ENCODE measurements around the gene TNRC18.

TNRC18 gene

GRCh38 chr7:5349437-5350173, 74.0 kb downstream of the TNRC18 start:
- H3K36me3 ChIP-seq (ENCODE audit: control insufficient read depth in 1 of 2, insufficient read depth in 2 of 2, low read depth in 1 of 2, low read length in 2 of 2), result peaks cover 50 to 85% of the 10 kb centered on the region in 2 experiments
- H3K4ac ChIP-seq (ENCODE audit: low read depth in 1 of 2, low read length in 2 of 2), result no peak overlapping the region
- 80% methylated on average over 28 of the region's 34 CpGs for WGBS
- no peak overlapping the region for H2AFZ ChIP-seq (ENCODE audit: low read depth, low read length)
- H3K27me3 ChIP-seq (ENCODE audit: control insufficient read depth in 1 of 2, insufficient read depth in 1 of 2, low read length in 2 of 2), result no peaks in the 10 kb centered on the region
- H4K91ac ChIP-seq (ENCODE audit: low read length), result no peak overlapping the region
- peaks cover 60% of the 10 kb centered on the region for H3K79me1 ChIP-seq (replicated peaks; ENCODE audit: low read length, poor library complexity, severe bottlenecking)
- H2BK120ac ChIP-seq (ENCODE audit: low read depth, low read length), result no peak overlapping the region
- no peak overlapping the region for H3K27ac ChIP-seq (ENCODE audit: low read length, poor library complexity, severe bottlenecking)
- no peak for DNase-seq
- H3K14ac ChIP-seq (ENCODE audit: low read length in 2 of 2), result no peak overlapping the region
- H3K9ac ChIP-seq (ENCODE audit: low read length), result no peak overlapping the region
- H2BK15ac ChIP-seq (ENCODE audit: low read depth, poor library complexity, severe bottlenecking), result no peak overlapping the region
- H3K4me2 ChIP-seq (ENCODE audit: low read length, poor library complexity, severe bottlenecking), result no peak overlapping the region
- no peak overlapping the region for H3K18ac ChIP-seq (ENCODE audit: low read depth in 1 of 2, low read length in 2 of 2)
- H4K8ac ChIP-seq (ENCODE audit: low read length), result peak overlapping the region; percentile 22
- no peak overlapping the region for H3K4me3 ChIP-seq (ENCODE audit: insufficient read depth in 1 of 2, low read depth in 1 of 2, low read length in 2 of 2)
- peak overlapping the region in 1 of 2 experiments; percentile 23 for H3K23ac ChIP-seq (ENCODE audit: low read length in 2 of 2)
- H3K9me3 ChIP-seq (ENCODE audit: control insufficient read depth, low read length), result no peaks in the 10 kb centered on the region
- no peak overlapping the region for H2BK12ac ChIP-seq (ENCODE audit: low read length in 2 of 2)
- H3K4me1 ChIP-seq (ENCODE audit: control insufficient read depth, insufficient read depth, low read depth, low read length), result peaks cover 7% of the 10 kb centered on the region
- H2BK5ac ChIP-seq (ENCODE audit: low read depth, low read length, poor library complexity, severe bottlenecking), result no peak overlapping the region
- no peak overlapping the region for H2AK5ac ChIP-seq (ENCODE audit: low read length, severe bottlenecking)

GRCh38 chr7:5349005-5349380, 74.6 kb downstream of the TNRC18 start:
- Histone ChIP-seq H3K36me3 (ENCODE audit: control insufficient read depth in 1 of 2, insufficient read depth in 2 of 2, low read depth in 1 of 2, low read length in 2 of 2) (peaks cover 56 to 85% of the 10 kb centered on the region in 2 experiments), H3K23ac (ENCODE audit: low read length in 2 of 2) (no peak overlapping the region), H3K4ac (ENCODE audit: low read depth in 1 of 2, low read length in 2 of 2) (no peak overlapping the region), H4K91ac (ENCODE audit: low read length) (no peak overlapping the region), H3K4me1 (ENCODE audit: control insufficient read depth, insufficient read depth, low read depth, low read length) (peaks cover 4% of the 10 kb centered on the region), H2BK120ac (ENCODE audit: low read depth, low read length) (no peak overlapping the region), H3K9me3 (ENCODE audit: control insufficient read depth, low read length) (no peaks in the 10 kb centered on the region), H2BK12ac (ENCODE audit: low read length in 2 of 2) (no peak overlapping the region), H3K27ac (ENCODE audit: low read length, poor library complexity, severe bottlenecking) (no peak overlapping the region), H2AK5ac (ENCODE audit: low read length, severe bottlenecking) (no peak overlapping the region), H3K9ac (ENCODE audit: low read length) (no peak overlapping the region), H3K27me3 (ENCODE audit: control insufficient read depth in 1 of 2, insufficient read depth in 1 of 2, low read length in 2 of 2) (no peaks in the 10 kb centered on the region), H3K18ac (ENCODE audit: low read depth in 1 of 2, low read length in 2 of 2) (no peak overlapping the region), H3K4me2 (ENCODE audit: low read length, poor library complexity, severe bottlenecking) (no peak overlapping the region), H2BK15ac (ENCODE audit: low read depth, poor library complexity, severe bottlenecking) (no peak overlapping the region), H2BK5ac (ENCODE audit: low read depth, low read length, poor library complexity, severe bottlenecking) (no peak overlapping the region), H3K4me3 (ENCODE audit: insufficient read depth in 1 of 2, low read depth in 1 of 2, low read length in 2 of 2) (no peak overlapping the region), H2AFZ (ENCODE audit: low read depth, low read length) (no peak overlapping the region), H3K14ac (ENCODE audit: low read length in 2 of 2) (no peak overlapping the region), H3K79me1 (replicated peaks; ENCODE audit: low read length, poor library complexity, severe bottlenecking) (peaks cover 57% of the 10 kb centered on the region), H4K8ac (ENCODE audit: low read length) (no peak overlapping the region)
- DNase-seq, result no peak
- WGBS, result 94% methylated on average over 16 of the region's 17 CpGs

DNA sequence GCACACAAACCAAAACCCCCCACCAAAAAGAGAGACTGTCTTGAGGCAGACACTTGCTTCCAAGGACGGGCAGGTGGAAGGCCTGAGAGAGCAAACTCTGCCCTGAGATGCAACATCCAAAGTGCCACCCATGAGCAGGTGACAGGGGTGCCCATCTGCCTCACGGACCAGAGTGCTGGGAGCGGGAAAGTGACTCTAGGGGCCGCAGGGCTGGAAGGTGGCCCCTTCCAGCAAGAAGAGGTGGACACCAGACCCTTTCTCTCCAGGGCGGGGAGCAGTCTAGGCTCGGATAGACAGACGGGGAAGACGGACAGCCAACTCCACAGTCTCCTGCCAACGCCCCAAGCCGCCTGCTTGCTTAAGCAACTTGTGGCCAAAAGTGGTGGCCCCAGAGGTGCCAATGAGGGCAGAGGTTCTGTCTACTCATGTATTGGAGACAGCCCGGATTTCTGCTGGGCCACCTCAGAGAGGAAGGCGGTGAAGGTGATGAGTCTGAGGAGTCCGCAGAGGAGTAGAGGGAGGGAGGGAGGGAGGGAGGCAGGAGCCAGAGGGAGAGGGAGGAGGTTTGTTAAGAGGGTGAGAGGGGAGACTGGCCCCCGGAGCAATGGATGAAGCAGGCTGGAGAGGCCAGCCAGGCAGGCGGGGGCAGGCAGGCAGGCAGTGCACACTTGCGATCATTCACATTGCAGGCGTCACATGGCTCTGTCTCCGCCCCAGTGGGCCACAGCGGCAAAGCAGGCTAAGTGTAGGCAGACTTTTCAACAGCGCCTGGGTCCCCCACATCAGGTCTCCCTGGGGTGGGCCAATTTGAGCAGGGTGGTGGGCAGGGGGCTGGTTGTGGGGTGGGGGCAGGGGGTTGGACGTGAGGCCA, 75.3 kb downstream of the TNRC18 start:
- Histone ChIP-seq H3K4me2 (ENCODE audit: low read length, poor library complexity, severe bottlenecking) (no peak overlapping the region), H4K91ac (ENCODE audit: low read length) (no peak overlapping the region), H2BK15ac (ENCODE audit: low read depth, poor library complexity, severe bottlenecking) (no peak overlapping the region), H3K4me3 (ENCODE audit: insufficient read depth in 1 of 2, low read depth in 1 of 2, low read length in 2 of 2) (no peak overlapping the region), H2BK120ac (ENCODE audit: low read depth, low read length) (no peak overlapping the region), H3K18ac (ENCODE audit: low read depth in 1 of 2, low read length in 2 of 2) (no peak overlapping the region), H3K9ac (ENCODE audit: low read length) (no peak overlapping the region), H3K23ac (ENCODE audit: low read length in 2 of 2) (no peak overlapping the region), H3K79me1 (replicated peaks; ENCODE audit: low read length, poor library complexity, severe bottlenecking) (peaks cover 57% of the 10 kb centered on the region), H2AK5ac (ENCODE audit: low read length, severe bottlenecking) (no peak overlapping the region), H3K9me3 (ENCODE audit: control insufficient read depth, low read length) (no peaks in the 10 kb centered on the region), H3K4ac (ENCODE audit: low read depth in 1 of 2, low read length in 2 of 2) (no peak overlapping the region), H3K27me3 (ENCODE audit: control insufficient read depth in 1 of 2, insufficient read depth in 1 of 2, low read length in 2 of 2) (no peaks in the 10 kb centered on the region), H2BK5ac (ENCODE audit: low read depth, low read length, poor library complexity, severe bottlenecking) (no peak overlapping the region), H2BK12ac (ENCODE audit: low read length in 2 of 2) (no peak overlapping the region), H3K4me1 (ENCODE audit: control insufficient read depth, insufficient read depth, low read depth, low read length) (peaks cover 4% of the 10 kb centered on the region), H3K14ac (ENCODE audit: low read length in 2 of 2) (peak overlapping the region in 1 of 2 experiments; percentile 26), H3K27ac (ENCODE audit: low read length, poor library complexity, severe bottlenecking) (no peak overlapping the region), H2AFZ (ENCODE audit: low read depth, low read length) (no peak overlapping the region), H3K36me3 (ENCODE audit: control insufficient read depth in 1 of 2, insufficient read depth in 2 of 2, low read depth in 1 of 2, low read length in 2 of 2) (peaks cover 58 to 84% of the 10 kb centered on the region in 2 experiments), H4K8ac (ENCODE audit: low read length) (no peak overlapping the region)
- DNase-seq, result no peak
- WGBS, result 94% methylated on average over 20 of the region's 21 CpGs

GRCh38 chr7:5345671-5346070, 78.0 kb downstream of the TNRC18 start:
- H3K4me2 ChIP-seq (ENCODE audit: low read length, poor library complexity, severe bottlenecking), result no peak overlapping the region
- no peak overlapping the region for H3K4me3 ChIP-seq (ENCODE audit: insufficient read depth in 1 of 2, low read depth in 1 of 2, low read length in 2 of 2)
- no peak overlapping the region for H3K14ac ChIP-seq (ENCODE audit: low read length in 2 of 2)
- H3K4me1 ChIP-seq (ENCODE audit: control insufficient read depth, insufficient read depth, low read depth, low read length), result no peaks in the 10 kb centered on the region
- H3K18ac ChIP-seq (ENCODE audit: low read depth in 1 of 2, low read length in 2 of 2), result no peak overlapping the region
- DNase-seq, result no peak
- H3K27ac ChIP-seq (ENCODE audit: low read length, poor library complexity, severe bottlenecking), result no peak overlapping the region
- 94% methylated on average over 21 of the region's 21 CpGs for WGBS
- no peak overlapping the region for H2BK15ac ChIP-seq (ENCODE audit: low read depth, poor library complexity, severe bottlenecking)
- H3K27me3 ChIP-seq (ENCODE audit: control insufficient read depth in 1 of 2, insufficient read depth in 1 of 2, low read length in 2 of 2), result no peaks in the 10 kb centered on the region
- H3K9ac ChIP-seq (ENCODE audit: low read length), result no peak overlapping the region
- H2BK12ac ChIP-seq (ENCODE audit: low read length in 2 of 2), result no peak overlapping the region
- no peak overlapping the region for H4K8ac ChIP-seq (ENCODE audit: low read length)
- H2BK5ac ChIP-seq (ENCODE audit: low read depth, low read length, poor library complexity, severe bottlenecking), result no peak overlapping the region
- no peak overlapping the region for H2AFZ ChIP-seq (ENCODE audit: low read depth, low read length)
- H4K91ac ChIP-seq (ENCODE audit: low read length), result no peak overlapping the region
- H2BK120ac ChIP-seq (ENCODE audit: low read depth, low read length), result no peak overlapping the region
- no peak overlapping the region for H3K4ac ChIP-seq (ENCODE audit: low read depth in 1 of 2, low read length in 2 of 2)
- peaks cover 43% of the 10 kb centered on the region for H3K79me1 ChIP-seq (replicated peaks; ENCODE audit: low read length, poor library complexity, severe bottlenecking)
- no peaks in the 10 kb centered on the region for H3K9me3 ChIP-seq (ENCODE audit: control insufficient read depth, low read length)
- H3K23ac ChIP-seq (ENCODE audit: low read length in 2 of 2), result no peak overlapping the region
- H2AK5ac ChIP-seq (ENCODE audit: low read length, severe bottlenecking), result no peak overlapping the region
- H3K36me3 ChIP-seq (ENCODE audit: control insufficient read depth in 1 of 2, insufficient read depth in 2 of 2, low read depth in 1 of 2, low read length in 2 of 2), result peaks cover 59 to 77% of the 10 kb centered on the region in 2 experiments
